GM18499 (cell line): ENCODE results near the gene WDR31.

ENCODE experiments used
- ATAC-seq: cut with Tn5 transposase; IDR thresholded peaks from one replicate; pipeline ENCODE4 v1.9.1; 2021; ENCODE audit warnings: moderate number of reproducible peaks; ENCODE audit not compliant: insufficient read depth, unreplicated experiment

The WDR31 gene

DNA sequence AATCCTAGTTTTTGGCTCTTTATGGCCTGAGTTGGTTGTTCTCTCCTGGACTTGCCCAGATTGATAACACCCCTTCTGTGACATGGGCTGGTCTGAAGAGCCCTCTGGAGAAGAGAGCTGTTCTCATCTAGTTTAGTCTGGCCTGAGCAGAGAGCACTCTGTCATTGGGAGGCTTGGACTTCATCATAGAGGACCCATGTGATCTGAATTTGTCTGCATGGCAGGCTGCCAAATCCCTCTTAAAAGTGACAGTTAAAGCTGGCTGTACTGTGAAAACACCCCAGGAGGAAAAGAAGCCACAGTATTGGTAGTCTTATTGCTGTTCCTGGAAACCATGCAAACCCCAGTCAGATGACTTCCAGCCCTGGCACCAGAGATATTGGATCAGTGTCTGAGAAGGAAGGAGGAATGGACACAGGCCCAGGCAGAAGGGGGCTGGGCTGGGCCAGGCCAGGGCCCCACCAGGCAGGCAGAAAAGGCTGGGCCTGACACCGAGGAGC, 3.7 kb upstream of the WDR31 start:
- no peak for ATAC-seq

GRCh38 chr9:113341712-113342410, 1.8 kb upstream of the WDR31 start:
- ATAC-seq = no peak

GRCh38 chr9:113337714-113338113, 2.4 kb downstream of the WDR31 start:
- ATAC-seq = no peak

DNA sequence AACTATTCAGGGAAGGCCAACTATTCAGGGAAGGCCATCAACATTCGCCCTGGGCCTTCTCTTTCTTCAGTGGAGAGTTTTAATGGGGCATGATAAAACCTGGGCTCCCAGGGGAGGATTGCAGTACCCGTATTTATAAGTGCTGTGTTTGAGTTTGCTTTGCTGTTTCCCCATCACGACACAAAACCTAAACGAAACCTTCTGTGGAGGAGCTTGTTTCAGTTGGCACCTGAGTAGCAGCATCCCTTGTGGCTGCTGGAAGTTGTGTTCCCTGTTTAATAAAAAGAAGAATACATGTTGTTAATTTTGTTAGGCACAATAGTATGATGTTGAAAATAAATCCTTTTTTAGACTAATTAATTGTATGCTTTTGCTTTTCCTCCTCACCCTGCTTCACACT, 8.3 kb downstream of the WDR31 start:
- ATAC-seq = no peak

- ATAC-seq = no peak
These were observed 11.9 kb downstream of the WDR31 start for GRCh38 chr9:113328045-113328782.

- no peak for ATAC-seq
These were observed 13.8 kb downstream of the WDR31 start for GRCh38 chr9:113326230-113326629.

- ATAC-seq = no peak
These were observed 17.4 kb downstream of the WDR31 start for GRCh38 chr9:113322671-113323070.

DNA sequence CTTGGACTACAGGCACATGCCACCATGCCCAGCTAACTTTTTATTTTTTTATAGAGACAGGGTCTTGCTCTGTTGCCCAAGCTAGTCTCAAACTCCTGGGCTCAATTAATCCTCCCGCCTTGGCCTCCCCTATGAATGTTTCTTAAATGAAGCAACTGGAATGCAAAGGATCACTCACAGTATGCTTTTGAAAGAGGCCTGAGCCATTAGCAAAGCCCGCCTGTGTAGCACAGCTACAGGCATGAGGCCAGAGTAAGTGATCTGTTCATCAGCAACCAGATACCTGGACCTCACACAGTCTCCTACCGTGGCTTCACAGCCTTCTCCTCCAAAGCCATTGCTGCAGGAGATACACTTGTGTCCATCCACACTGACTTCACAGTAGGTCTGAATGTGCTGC, 20.0 kb downstream of the WDR31 start:
- no peak for ATAC-seq

DNA sequence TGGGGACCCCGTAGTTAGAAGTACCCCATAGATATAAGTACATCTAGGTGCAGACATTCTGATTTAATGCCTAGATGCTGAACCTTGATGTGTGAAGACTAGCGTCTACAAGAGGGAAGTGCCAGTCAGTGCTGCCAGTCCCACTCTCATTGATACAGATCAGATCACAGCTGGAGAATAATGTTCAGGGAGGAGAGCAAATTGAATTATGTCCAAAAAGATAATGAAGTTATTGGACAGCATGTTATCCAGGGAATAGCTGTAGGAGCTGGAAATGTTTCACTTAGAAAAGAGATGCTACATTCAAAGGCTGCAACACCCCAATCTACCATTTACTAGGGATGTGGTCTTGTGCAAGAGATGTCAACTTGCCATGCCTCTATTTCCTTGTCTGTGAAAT, 21.0 kb downstream of the WDR31 start:
- ATAC-seq = no peak

GRCh38 chr9:113317777-113318176, 22.3 kb downstream of the WDR31 start:
- ATAC-seq = no peak

DNA sequence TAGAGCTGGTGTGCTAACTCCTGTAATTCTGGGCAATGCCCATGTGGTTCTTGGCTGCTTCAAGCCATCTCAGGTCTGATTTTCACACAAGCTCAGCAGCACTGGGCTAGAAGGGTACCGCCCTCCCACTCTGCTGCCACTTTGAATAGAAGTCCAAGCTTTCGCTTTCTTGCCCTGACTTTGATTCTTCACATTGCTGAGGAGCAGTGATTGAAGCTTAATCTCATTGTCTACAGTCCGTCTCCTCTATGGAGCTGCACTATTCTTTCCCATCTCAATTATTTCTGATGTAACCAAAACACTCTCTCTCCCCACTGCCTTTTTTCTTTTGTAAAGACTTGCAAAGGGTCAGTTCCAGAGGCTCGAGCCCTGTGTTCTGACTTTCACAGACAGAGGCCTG, 24.0 kb downstream of the WDR31 start:
- no peak for ATAC-seq

- ATAC-seq = no peak
These were observed 24.8 kb downstream of the WDR31 start for GRCh38 chr9:113315231-113315630.

DNA sequence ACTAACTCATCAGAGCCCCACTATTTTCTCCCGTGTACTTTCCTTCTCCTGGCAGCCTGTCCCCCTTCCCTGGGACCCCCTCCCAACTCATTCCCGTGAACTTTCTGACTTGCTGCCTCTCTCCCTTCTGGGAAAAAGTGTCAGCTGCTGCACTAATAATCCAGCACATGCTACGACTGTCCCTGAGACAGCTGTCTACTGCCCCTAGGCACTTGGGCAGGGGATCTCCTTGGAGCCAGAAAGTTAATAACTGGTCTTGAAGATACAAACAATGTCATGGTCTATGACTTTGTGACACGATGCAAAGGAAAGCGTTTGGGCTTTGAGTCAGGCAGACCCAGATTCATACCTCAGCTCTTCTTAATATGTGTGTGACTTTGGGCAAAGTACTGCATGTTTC, 26.8 kb downstream of the WDR31 start:
- ATAC-seq = no peak

- no peak for ATAC-seq
These were observed 28.1 kb downstream of the WDR31 start for GRCh38 chr9:113311961-113312360.

- ATAC-seq = no peak
These were observed 29.5 kb downstream of the WDR31 start for GRCh38 chr9:113310538-113310937.

DNA sequence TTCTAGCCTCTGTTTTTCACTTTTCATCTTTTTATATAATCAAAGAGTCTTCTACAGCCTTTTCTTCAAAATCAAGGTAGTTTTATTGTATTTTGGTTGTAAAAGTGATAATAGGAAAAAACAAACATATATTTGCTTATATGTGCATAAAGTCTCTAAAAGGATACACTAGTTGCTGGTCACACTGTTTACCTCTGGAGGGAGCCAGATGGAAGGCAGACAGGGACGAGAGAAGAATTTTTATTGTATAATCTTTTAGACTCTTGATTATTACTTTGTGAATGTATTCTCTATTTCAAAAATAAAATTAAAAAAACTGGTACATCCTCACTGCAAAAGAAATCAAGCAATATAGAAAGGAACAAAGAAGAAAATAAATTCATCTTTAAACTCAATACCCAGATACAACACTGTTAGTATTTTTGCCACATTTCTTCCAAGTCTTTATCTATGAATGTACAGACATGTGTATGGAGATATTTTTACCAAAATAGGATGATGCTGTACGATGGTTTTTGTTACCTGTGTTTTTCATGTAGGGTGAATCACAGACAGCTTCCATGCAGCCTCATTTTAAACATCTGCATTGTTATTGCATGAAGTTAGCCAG, 30.8 kb downstream of the WDR31 start:
- ATAC-seq = no peak

- ATAC-seq = no peak
These were observed 32.6 kb downstream of the WDR31 start for GRCh38 chr9:113307396-113307975.

DNA sequence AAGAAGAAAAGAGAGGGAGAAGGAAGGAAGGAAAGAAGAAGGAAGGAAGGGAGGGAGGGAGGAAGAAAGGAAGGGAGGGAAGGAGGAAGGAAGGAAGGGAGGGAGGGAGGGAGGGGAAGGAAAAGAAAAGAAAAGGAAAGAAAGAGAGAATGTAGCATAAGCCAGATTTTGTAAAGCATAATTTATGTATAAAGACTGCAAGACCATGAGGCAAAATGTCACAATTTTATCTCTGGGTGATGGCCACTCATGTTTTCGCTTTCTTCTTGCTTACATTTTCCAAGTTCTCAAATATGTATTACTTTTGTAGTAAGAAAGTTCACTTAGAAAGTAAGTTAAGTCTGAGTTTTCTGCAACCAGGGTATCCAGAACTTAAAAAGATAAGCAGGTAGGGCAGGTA, 33.5 kb downstream of the WDR31 start:
- no peak for ATAC-seq

DNA sequence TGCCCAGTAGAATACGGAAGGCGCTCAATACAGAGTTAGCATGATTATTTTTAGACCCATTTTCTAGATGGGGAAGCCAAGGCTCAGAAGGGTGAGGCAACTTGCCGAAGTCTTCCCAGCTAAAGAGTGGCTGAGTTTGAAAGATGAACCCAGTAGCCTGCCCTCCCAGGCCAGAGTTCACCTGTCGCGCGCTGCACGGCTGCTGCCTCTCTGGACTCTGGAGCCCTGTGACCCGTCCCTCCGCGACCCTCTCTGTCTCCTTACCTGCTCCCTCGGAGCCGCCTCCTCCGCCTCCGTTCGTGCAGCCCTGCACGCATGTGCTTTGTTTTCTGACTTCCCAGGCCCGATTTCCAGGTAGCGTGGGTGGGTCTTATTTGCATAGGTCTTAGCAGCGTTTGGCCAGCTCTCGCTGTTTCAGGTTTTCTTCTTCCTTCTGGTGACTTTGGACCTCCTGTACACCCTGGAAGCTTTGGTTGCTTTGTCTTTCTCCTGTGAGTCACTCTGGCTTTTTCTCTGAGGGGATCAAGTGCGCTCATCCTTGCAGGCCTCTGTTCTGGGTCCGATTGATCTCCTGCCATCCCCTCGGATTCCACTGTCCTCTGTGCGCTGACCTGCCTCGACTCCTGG, 37.2 kb downstream of the WDR31 start, which contains the start of gene RNF183:
TSS of gene RNF183 (minus strand) at position 585 of the 627 bp plus-strand sequence. CDS start 5,192 bp downstream, outside the sequence.
- ATAC-seq = no peak

- ATAC-seq = no peak
These were observed 38.5 kb downstream of the WDR31 start for GRCh38 chr9:113301548-113301947.
